WI38 (cell line): ENCODE data around the gene SMYD4.

Experiments used
- H3K4me3 ChIP-seq: 2 replicates; pipeline ENCODE4 v1.5.1; 2011; ENCODE audit warnings: low read depth, mild to moderate bottlenecking, control low read depth, low read length
- TF ChIP-seq, protein P1 (sequence below): IDR thresholded peaks from 2 replicates; pipeline ENCODE4 v1.5.1; 2012; ENCODE audit warnings: low read depth, mild to moderate bottlenecking, control low read depth, low read length

Gene SMYD4

DNA sequence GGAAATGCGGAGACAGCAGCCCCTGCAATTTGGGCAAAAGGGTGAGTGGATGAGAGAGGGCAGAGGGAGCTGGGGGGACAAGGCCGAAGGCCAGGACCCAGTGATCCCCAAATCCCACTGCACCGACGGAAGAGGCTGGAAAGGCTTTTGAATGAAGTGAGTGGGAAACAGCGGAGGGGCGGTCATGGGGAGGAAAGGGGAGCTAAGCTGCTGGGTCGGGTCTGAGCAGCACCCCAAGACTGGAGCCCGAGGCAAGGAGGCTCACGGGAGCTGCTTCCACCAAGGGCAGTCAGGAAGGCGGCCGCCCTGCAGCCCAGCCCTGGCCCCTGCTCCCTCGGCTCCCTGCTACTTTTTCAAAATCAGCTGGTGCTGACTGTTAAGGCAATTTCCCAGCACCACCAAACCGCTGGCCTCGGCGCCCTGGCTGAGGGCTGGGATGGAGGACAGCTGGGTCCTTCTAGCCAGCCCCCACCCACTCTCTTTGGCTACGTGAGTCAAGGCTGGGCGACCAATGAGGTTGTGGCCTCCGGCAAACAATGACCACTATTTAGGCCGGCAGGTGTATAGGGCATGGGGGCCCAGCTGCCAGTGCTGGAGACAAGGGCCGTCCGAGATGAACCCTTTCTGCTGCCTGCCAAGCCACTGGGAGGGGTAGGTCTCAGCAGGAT is 67.3 kb downstream of the SMYD4 start:
- TF ChIP-seq, protein P1, sequence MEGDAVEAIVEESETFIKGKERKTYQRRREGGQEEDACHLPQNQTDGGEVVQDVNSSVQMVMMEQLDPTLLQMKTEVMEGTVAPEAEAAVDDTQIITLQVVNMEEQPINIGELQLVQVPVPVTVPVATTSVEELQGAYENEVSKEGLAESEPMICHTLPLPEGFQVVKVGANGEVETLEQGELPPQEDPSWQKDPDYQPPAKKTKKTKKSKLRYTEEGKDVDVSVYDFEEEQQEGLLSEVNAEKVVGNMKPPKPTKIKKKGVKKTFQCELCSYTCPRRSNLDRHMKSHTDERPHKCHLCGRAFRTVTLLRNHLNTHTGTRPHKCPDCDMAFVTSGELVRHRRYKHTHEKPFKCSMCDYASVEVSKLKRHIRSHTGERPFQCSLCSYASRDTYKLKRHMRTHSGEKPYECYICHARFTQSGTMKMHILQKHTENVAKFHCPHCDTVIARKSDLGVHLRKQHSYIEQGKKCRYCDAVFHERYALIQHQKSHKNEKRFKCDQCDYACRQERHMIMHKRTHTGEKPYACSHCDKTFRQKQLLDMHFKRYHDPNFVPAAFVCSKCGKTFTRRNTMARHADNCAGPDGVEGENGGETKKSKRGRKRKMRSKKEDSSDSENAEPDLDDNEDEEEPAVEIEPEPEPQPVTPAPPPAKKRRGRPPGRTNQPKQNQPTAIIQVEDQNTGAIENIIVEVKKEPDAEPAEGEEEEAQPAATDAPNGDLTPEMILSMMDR = no peak
- H3K4me3 ChIP-seq = peak overlapping the region; percentile 59

DNA sequence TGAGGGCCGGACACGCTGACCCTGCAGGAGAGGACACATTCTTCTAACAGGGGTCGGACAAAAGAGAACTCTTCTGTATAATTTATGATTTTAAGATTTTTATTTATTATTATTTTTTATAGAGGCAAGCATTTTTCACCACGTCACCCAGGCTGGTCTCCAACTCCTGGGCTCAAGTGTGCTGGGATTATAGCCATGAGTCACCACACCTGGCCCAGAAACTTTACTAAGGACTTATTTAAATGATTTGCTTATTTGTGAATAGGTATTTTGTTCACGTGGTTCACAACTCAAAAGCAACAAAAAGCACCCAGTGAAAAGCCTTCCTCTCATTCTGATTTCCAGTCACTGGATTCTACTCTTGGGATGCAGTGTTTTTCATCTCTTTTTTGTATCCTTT is 70.2 kb downstream of the SMYD4 start:
- TF ChIP-seq, protein P1 = no peak

DNA sequence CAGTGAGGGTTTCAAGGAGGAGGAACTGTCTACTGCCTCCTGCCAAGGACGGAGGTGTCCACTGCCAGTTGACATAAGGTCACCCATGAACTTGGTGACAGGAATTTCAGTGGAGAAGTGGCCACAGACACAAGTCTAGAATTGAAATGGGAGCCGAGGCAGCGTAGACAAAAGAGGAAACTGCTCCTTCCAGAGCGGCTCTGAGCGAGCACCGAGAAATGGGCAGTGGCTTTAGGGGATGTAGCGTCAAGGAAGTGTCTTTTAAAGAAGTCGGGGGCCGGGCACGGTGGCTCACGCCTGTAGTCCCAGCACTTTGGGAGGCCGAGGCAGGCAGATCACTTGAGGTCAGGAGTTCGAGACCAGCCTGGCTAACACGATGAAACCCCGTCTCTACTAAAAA is 70.9 kb downstream of the SMYD4 start:
- TF ChIP-seq, protein P1 = no peak
- no peak overlapping the region for H3K4me3 ChIP-seq

More for the DNA sequence above, 70.2 kb downstream of the SMYD4 start:
- H3K4me3 ChIP-seq = no peak overlapping the region

DNA sequence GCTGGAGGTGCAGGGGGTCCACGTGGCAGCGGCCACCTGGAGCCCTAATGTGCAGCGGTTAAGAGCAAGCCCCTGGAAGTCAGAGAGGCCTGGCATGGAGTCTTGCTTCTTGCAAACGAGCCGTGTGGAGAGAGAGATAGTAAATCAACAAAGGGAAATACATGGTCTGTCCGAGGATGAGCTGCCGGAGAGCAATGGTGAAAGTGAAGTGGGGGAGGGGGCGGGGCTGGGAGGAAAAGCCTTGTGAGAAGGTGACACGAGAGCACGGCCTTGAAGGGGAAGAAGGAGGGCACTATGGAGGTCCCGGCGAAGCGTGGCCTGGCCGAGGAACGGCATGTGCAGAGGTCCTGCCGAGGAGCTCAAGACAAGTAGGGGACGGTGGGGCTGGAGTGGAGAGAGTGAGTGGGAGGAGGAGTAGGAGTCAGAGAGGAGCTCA is 73.9 kb downstream of the SMYD4 start:
- no peak overlapping the region for H3K4me3 ChIP-seq
- TF ChIP-seq, protein P1 = no peak

DNA sequence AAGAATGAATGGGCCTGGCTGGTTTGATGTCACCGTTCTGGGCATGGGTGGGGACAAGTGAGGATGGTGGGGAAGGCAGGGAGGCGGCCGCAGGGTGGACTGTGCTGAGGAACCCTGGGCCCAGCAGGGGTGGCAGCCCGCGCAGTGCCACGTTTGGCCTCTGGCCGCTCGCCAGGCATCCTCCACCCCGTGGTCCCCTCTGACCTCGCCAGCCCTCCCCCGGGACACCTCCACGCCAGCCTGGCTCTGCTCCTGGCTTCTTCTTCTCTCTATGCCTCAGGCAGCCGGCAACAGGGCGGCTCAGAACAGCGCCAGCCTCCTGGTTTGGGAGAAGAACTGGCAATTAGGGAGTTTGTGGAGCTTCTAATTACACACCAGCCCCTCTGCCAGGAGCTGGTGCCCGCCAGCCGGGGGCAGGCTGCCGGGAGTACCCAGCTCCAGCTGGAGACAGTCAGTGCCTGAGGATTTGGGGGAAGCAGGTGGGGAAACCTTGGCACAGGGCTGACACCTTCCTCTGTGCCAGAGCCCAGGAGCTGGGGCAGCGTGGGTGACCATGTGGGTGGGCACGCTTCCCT is 74.4 kb downstream of the SMYD4 start:
- H3K4me3 ChIP-seq = no peak overlapping the region
- TF ChIP-seq, protein P1 = no peak

DNA sequence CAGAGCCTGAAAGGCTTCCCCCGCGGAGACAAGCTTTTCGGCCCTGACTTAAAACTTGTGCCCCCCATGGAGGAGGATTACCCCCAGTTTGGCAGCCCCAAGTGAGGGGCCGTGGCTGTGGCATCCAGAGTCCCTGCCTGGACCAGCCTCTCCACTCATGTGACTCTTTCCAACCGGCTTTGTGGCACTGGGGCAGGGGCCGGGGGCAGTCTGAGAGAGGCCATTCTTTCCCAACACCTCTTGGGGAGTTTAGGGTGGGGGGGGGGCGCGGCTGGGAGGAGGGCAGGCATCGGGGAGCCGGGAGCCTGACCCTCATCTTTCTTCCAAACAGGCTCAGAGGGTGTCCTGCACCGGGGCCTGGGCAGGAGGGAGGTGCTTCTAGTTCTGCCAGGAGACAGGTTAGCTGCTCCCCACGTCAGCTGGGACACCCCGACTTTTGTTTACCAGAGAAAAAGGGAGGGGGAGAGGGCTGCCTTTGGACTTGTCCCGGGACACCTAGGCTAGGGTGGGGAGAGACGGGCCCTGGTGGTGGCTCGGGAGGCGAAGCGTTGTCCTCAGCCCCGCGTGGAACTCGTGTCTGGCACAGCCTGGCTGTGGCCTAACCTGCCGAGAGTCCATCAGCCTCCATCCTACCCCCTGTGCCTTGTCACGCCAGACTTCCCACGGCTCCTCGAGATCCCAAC is 75.1 kb downstream of the SMYD4 start:
- TF ChIP-seq, protein P1 = no peak
- no peak overlapping the region for H3K4me3 ChIP-seq
